WERI-Rb-1 (cell line): ENCODE data around the gene MYO1F.
A peak's percentile ranks its signal among the peaks of the same experiment; 100 is the strongest.

Source experiments
- DNase-seq: peaks from one replicate; pipeline ENCODE4 v3.0.0-alpha.2; 2020
- H3K27ac ChIP-seq: fragments of 250-450 bp; sonication (Bioruptor Pico); 2 replicates; pipeline ENCODE4 v1.5.1; 2020; ENCODE audit warnings: mild to moderate bottlenecking, moderate library complexity
- H3K27me3 ChIP-seq: fragments of 250-450 bp; sonication (Bioruptor Pico); 2 replicates; pipeline ENCODE4 v1.5.1; 2021; ENCODE audit warnings: mild to moderate bottlenecking, low read depth, moderate library complexity; ENCODE audit not compliant: insufficient read depth, severe bottlenecking
- H3K36me3 ChIP-seq: fragments of 250-450 bp; sonication (Bioruptor Pico); 2 replicates; pipeline ENCODE4 v1.5.1; 2020; ENCODE audit warnings: mild to moderate bottlenecking, moderate library complexity
- H3K4me3 ChIP-seq: 2 replicates; pipeline ENCODE4 v1.5.1; 2011; ENCODE audit warnings: low read depth, mild to moderate bottlenecking, control low read depth, low read length
- H3K9me3 ChIP-seq: fragments of 250-450 bp; sonication (Bioruptor Pico); 2 replicates; pipeline ENCODE4 v1.5.1; 2021; ENCODE audit warnings: mild to moderate bottlenecking, moderate library complexity; ENCODE audit not compliant: severe bottlenecking
- CTCF ChIP-seq: IDR thresholded peaks from 2 replicates; pipeline ENCODE4 v1.5.1; 2011; ENCODE audit warnings: low read depth, mild to moderate bottlenecking, control low read depth, inconsistent platforms, low read length

MYO1F gene

GRCh38 chr19:8609279-8610040, 32.2 kb upstream of the MYO1F start:
- TF ChIP-seq CTCF: 0 out of 2 replicates have a peak, but pooled peaks have one; percentile 6
- H3K27ac ChIP-seq: peak overlapping the region; percentile 1; the same call in 1 of the 2 replicates
- DNase-seq: peak; percentile 35
- H3K9me3 ChIP-seq: no peaks in the 10 kb centered on the region
- H3K27me3 ChIP-seq: no peaks in the 10 kb centered on the region
- H3K36me3 ChIP-seq: no peaks in the 10 kb centered on the region
- H3K4me3 ChIP-seq: peak overlapping the region; percentile 58

GRCh38 chr19:8608941-8609278, 31.7 kb upstream of the MYO1F start:
- Histone ChIP-seq H3K9me3 (no peaks in the 10 kb centered on the region), H3K36me3 (no peaks in the 10 kb centered on the region), H3K4me3 (peak overlapping the region; percentile 58), H3K27me3 (no peaks in the 10 kb centered on the region), H3K27ac (no peak overlapping the region)
- TF ChIP-seq CTCF: no peak
- DNase-seq: no peak

- Histone ChIP-seq H3K9me3 (no peaks in the 10 kb centered on the region), H3K27me3 (no peaks in the 10 kb centered on the region)
- no peak for TF ChIP-seq CTCF
These were observed 30.1 kb upstream of the MYO1F start for GRCh38 chr19:8607386-8607785.

DNA sequence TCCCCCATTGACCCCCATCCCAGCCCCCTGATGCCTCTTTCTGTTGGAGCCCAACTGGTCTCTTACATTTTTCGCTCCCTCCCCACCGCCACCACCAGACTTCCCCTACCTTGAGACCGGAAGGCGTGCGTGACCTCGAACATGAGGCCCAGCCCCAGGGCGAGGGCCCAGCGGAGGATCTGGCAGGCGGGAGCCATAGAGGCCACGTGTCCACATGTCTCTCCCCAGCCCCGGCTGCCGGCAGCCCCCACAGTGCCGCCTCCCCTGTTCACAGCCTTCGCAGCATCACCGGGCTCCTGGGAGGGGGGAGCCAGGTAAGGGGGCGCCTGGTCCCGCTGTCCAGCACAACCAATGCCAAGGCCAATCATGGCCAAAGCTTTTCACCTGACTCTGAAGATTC, 28.3 kb upstream of the MYO1F start:
- Histone ChIP-seq H3K9me3 (no peaks in the 10 kb centered on the region), H3K27ac (no peak overlapping the region), H3K4me3 (no peak overlapping the region), H3K27me3 (no peaks in the 10 kb centered on the region), H3K36me3 (no peaks in the 10 kb centered on the region)
- DNase-seq: no peak
- TF ChIP-seq CTCF: no peak

More at GRCh38 chr19:8607386-8607785, 30.1 kb upstream of the MYO1F start:
- no peaks in the 10 kb centered on the region for H3K36me3 ChIP-seq
- DNase-seq: no peak
- H3K27ac ChIP-seq: no peak overlapping the region
- no peak overlapping the region for H3K4me3 ChIP-seq

DNA sequence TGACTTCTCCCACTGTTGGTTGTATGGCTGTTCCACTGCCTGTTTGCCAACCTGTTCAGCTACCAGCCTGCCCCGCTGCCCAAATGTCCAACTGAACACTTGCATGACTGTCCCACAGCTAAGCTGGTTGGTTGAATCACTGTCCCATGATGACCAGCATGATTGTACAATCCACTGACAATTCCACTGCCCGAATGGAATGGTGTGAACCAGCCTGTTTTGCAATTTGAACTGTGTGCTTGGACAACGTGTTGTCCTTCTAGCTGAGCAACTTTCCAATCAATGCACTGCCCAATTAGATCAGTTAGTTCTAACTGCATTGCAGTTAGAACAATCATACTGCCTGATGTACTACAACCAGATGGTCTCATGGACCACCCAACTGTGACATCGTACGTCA, 24.6 kb upstream of the MYO1F start:
- Histone ChIP-seq H3K27ac (no peak overlapping the region), H3K36me3 (no peaks in the 10 kb centered on the region), H3K27me3 (no peaks in the 10 kb centered on the region), H3K4me3 (no peak overlapping the region), H3K9me3 (no peaks in the 10 kb centered on the region)
- no peak for DNase-seq
- no peak for TF ChIP-seq CTCF

DNA sequence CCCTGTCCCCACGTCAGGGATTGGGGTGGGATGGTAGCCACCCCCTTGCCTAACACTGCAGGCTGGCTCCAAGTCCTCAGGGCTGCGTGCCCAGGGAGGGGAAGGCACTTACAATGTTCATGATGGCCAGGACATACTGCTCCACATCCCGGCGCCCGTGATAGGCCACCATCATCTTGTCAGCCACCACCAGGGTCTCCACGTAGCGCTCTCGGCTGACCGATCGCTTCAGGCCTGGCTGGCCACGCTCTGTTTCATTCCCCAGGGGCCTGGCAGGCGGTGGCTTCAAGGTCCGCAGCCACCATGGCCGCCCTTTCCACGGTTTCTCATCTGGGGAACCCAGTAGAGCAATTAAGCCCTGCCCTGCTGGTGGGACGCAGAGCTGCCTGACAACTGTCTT, 23.6 kb upstream of the MYO1F start:
- H3K27me3 ChIP-seq: no peaks in the 10 kb centered on the region
- no peak overlapping the region for H3K27ac ChIP-seq
- DNase-seq: no peak
- no peaks in the 10 kb centered on the region for H3K36me3 ChIP-seq
- H3K4me3 ChIP-seq: no peak overlapping the region
- TF ChIP-seq CTCF: no peak
- H3K9me3 ChIP-seq: no peaks in the 10 kb centered on the region
